HEK293T (cell line): ENCODE measurements around the gene IGSF9B.

ENCODE experiments used
- CTCF ChIA-PET: fragments of 350-600 bp; formaldehyde crosslinking; extraction: SDS; loops from one replicate; lab custom pipeline; 2021; ENCODE audit warnings: antibody characterized with exemption, inconsistent platforms; lab: Yijun Ruan, JAX
- POLR2A ChIA-PET: fragments of 350-600 bp; formaldehyde crosslinking; extraction: SDS; loops from one replicate; lab custom pipeline; 2020; ENCODE audit warnings: antibody characterized with exemption, inconsistent platforms; lab: Yijun Ruan, JAX
- DNase-seq: peaks from one replicate; pipeline ENCODE4 v3.0.0; 2012; ENCODE audit warnings: mixed read lengths; ENCODE audit errors: extremely low spot score
- ARNT ChIP-seq: fragments of 450-650 bp; IDR thresholded peaks from 2 replicates; pipeline ENCODE4 v1.6.1; 2017; ENCODE audit warnings: mild to moderate bottlenecking
- BHLHE40 ChIP-seq: fragments of 450-650 bp; IDR thresholded peaks from 2 replicates; pipeline ENCODE4 v1.6.1; 2016; ENCODE audit warnings: mild to moderate bottlenecking, moderate library complexity, borderline replicate concordance
- CTBP1 ChIP-seq: fragments of 450-650 bp; IDR thresholded peaks from 2 replicates; pipeline ENCODE4 v1.6.1; 2016; ENCODE audit warnings: borderline replicate concordance
- ELF4 ChIP-seq: fragments of 450-650 bp; IDR thresholded peaks from 2 replicates; pipeline ENCODE4 v1.6.1; 2017; ENCODE audit warnings: antibody characterized with exemption
- FOXA1 ChIP-seq: fragments of 450-650 bp; IDR thresholded peaks from 2 replicates; pipeline ENCODE4 v1.6.1; 2016; ENCODE audit warnings: mild to moderate bottlenecking
- FOXK2 ChIP-seq: fragments of 450-650 bp; IDR thresholded peaks from 2 replicates; pipeline ENCODE4 v1.6.1; 2016; ENCODE audit warnings: mild to moderate bottlenecking
- FOXM1 ChIP-seq: fragments of 450-650 bp; IDR thresholded peaks from 2 replicates; pipeline ENCODE4 v1.6.1; 2017; ENCODE audit warnings: mild to moderate bottlenecking, borderline replicate concordance
- HDGF ChIP-seq: fragments of 450-650 bp; IDR thresholded peaks from 2 replicates; pipeline ENCODE4 v1.6.1; 2017; ENCODE audit warnings: antibody characterized with exemption, borderline replicate concordance
- L3MBTL2 ChIP-seq: fragments of 450-650 bp; conservative IDR thresholded peaks from 2 replicates; pipeline ENCODE4 v1.6.1; 2016; ENCODE audit warnings: mild to moderate bottlenecking
- LEF1 ChIP-seq: fragments of 450-650 bp; IDR thresholded peaks from 2 replicates; pipeline ENCODE4 v1.6.1; 2017; ENCODE audit warnings: mild to moderate bottlenecking, borderline replicate concordance
- NFRKB ChIP-seq: fragments of 450-650 bp; IDR thresholded peaks from 2 replicates; pipeline ENCODE4 v1.6.1; 2016; ENCODE audit warnings: mild to moderate bottlenecking, moderate library complexity
- PKNOX1 ChIP-seq: fragments of 450-650 bp; IDR thresholded peaks from 2 replicates; pipeline ENCODE4 v1.6.1; 2016
- SP1 ChIP-seq: fragments of 450-650 bp; IDR thresholded peaks from 2 replicates; pipeline ENCODE4 v1.6.1; 2017
- SUZ12 ChIP-seq: fragments of 450-650 bp; IDR thresholded peaks from 2 replicates; pipeline ENCODE4 v1.6.1; 2016; ENCODE audit warnings: mild to moderate bottlenecking
- TARDBP ChIP-seq: fragments of 450-650 bp; IDR thresholded peaks from 2 replicates; pipeline ENCODE4 v1.6.1; 2016
- ZNF384 ChIP-seq: fragments of 450-650 bp; IDR thresholded peaks from 2 replicates; pipeline ENCODE4 v1.6.1; 2016

IGSF9B gene

GRCh38 chr11:133953999-133954398 lies 2.8 kb downstream of the IGSF9B start:
- ChIA-PET CTCF (no interaction called here), POLR2A (interaction anchor here (1.8 kb wide), 1 partner anchor 84 kb away, joined by 7 read pairs; no protein-coding TSS in a partner anchor)
- no peak for TF ChIP-seq FOXM1
- TF ChIP-seq SUZ12: no peak
- no peak for TF ChIP-seq TARDBP
- no peak for TF ChIP-seq LEF1
- no peak for TF ChIP-seq ZNF384
- TF ChIP-seq ARNT: no peak
- TF ChIP-seq BHLHE40: no peak
- no peak for DNase-seq

- TF ChIP-seq FOXK2 (no peak), LEF1 (no peak), TARDBP (no peak), FOXA1 (no peak), ZNF384 (no peak)
- ChIA-PET CTCF (no interaction called here), POLR2A (interaction anchor here (1.8 kb wide), 1 partner anchor 84 kb away, joined by 7 read pairs; no protein-coding TSS in a partner anchor)
- DNase-seq: no peak
Observed at GRCh38 chr11:133953547-133953946, 3.2 kb downstream of the IGSF9B start.

- POLR2A ChIA-PET: interaction anchor here (1.8 kb wide), 1 partner anchor 85 kb away, joined by 7 read pairs; no protein-coding TSS in a partner anchor
- no peak for TF ChIP-seq HDGF
- TF ChIP-seq ELF4: no peak
- no peak for TF ChIP-seq FOXM1
- TF ChIP-seq SUZ12: no peak
- TF ChIP-seq FOXA1: no peak
- no peak for TF ChIP-seq LEF1
- no peak for TF ChIP-seq SP1
- no peak for TF ChIP-seq ARNT
- no peak for TF ChIP-seq CTBP1
- TF ChIP-seq TARDBP: no peak
- no peak for TF ChIP-seq ZNF384
- TF ChIP-seq BHLHE40: no peak
- TF ChIP-seq FOXK2: no peak
- no peak for DNase-seq
- CTCF ChIA-PET: interaction anchor here (1.0 kb wide), 1 partner anchor 74 kb away, joined by 3 read pairs; no protein-coding TSS in a partner anchor
Observed at GRCh38 chr11:133952199-133953190, 4.3 kb downstream of the IGSF9B start.

GRCh38 chr11:133951327-133952198 lies 5.2 kb downstream of the IGSF9B start:
- TF ChIP-seq TARDBP: no peak
- no peak for TF ChIP-seq FOXK2
- no peak for TF ChIP-seq NFRKB
- TF ChIP-seq BHLHE40: no peak
- no peak for TF ChIP-seq FOXA1
- TF ChIP-seq SP1: no peak
- TF ChIP-seq ELF4: no peak
- no peak for TF ChIP-seq PKNOX1
- TF ChIP-seq SUZ12: no peak
- no peak for TF ChIP-seq L3MBTL2
- TF ChIP-seq FOXM1: no peak
- no peak for TF ChIP-seq ARNT
- no peak for TF ChIP-seq ZNF384
- TF ChIP-seq LEF1: no peak
- no peak for TF ChIP-seq HDGF
- TF ChIP-seq CTBP1: no peak
- DNase-seq: peak; percentile 54
- ChIA-PET CTCF (interaction anchor here (1.0 kb wide), 1 partner anchor 75 kb away, joined by 3 read pairs; no protein-coding TSS in a partner anchor), POLR2A (no interaction called here)

GRCh38 chr11:133950874-133951326 lies 5.9 kb downstream of the IGSF9B start:
- TF ChIP-seq ZNF384 (no peak), NFRKB (no peak), SP1 (no peak), FOXA1 (no peak)
- ChIA-PET POLR2A (no interaction called here), CTCF (no interaction called here)
- DNase-seq: no peak

- POLR2A ChIA-PET: no interaction called here
- DNase-seq: no peak
- TF ChIP-seq BHLHE40 (no peak), FOXK2 (no peak), TARDBP (no peak), SUZ12 (no peak), FOXM1 (no peak), ZNF384 (no peak), ELF4 (no peak), HDGF (no peak), FOXA1 (no peak), NFRKB (no peak), PKNOX1 (no peak), SP1 (no peak), ARNT (no peak)
- CTCF ChIA-PET: no interaction called here
Observed at GRCh38 chr11:133950421-133950820, 6.3 kb downstream of the IGSF9B start.
